GM12875 (cell line): ENCODE measurements around the gene SLC12A2.

ENCODE experiments used
- H3K4me3 ChIP-seq: one replicate; pipeline ENCODE4 v1.5.1; 2011; ENCODE audit warnings: low read depth, low read length, control low read depth
- CTCF ChIP-seq: IDR thresholded peaks from 2 replicates; pipeline ENCODE4 v1.5.1; 2011; ENCODE audit warnings: low read depth, mild to moderate bottlenecking, control low read depth, inconsistent platforms, low read length, moderate library complexity, borderline replicate concordance; ENCODE audit not compliant: insufficient read depth

SLC12A2 gene

GRCh38 chr5:128060644-128061385 lies 22.8 kb upstream of the SLC12A2 start:
- no peak overlapping the region for H3K4me3 ChIP-seq
- no peak for TF ChIP-seq CTCF

GRCh38 chr5:128062172-128062746 lies 21.3 kb upstream of the SLC12A2 start:
- no peak overlapping the region for H3K4me3 ChIP-seq
- TF ChIP-seq CTCF, result no peak

- TF ChIP-seq CTCF, result no peak
- no peak overlapping the region for H3K4me3 ChIP-seq
These were observed 9.4 kb upstream of the SLC12A2 start for GRCh38 chr5:128074171-128074570.

- no peak overlapping the region for H3K4me3 ChIP-seq
- TF ChIP-seq CTCF, result no peak
These were observed 8.6 kb upstream of the SLC12A2 start for GRCh38 chr5:128074953-128075352.

- H3K4me3 ChIP-seq, result no peak overlapping the region
- TF ChIP-seq CTCF, result no peak
These were observed 6.0 kb upstream of the SLC12A2 start for GRCh38 chr5:128077526-128077925.

GRCh38 chr5:128081111-128081851 lies 2.3 kb upstream of the SLC12A2 start:
- TF ChIP-seq CTCF, result peak; percentile 18; the same call in 1 of the 2 replicates
- H3K4me3 ChIP-seq, result peak overlapping the region; percentile 96

- TF ChIP-seq CTCF, result no peak
- peak overlapping the region; percentile 96 for H3K4me3 ChIP-seq
These were observed 974 bp upstream of the SLC12A2 start for GRCh38 chr5:128082551-128083032.
